IMR-90 (cell line): ENCODE results near the gene TCN1. TPM values are rescaled to one million over a fixed set of nuclear protein-coding genes. Genes with fewer than 3 reads are reported as not detected.

ENCODE experiments used
- ATAC-seq: fragments of 200-7000 bp; cut with Tn5 transposase; 2 replicates; pipeline ENCODE4 v1.9.1; 2020; ENCODE audit warnings: low read depth, mild to moderate bottlenecking, moderate library complexity
- BruUV-seq: library from RNA; stranded (reverse); fragments of 400-500 nt; replicated peaks from 2 replicates; lab custom pipeline; 2021; lab: Mats Ljungman, UMichigan
- CTCF ChIA-PET: fragments of 300-600 bp; formaldehyde crosslinking; extraction: SDS; loops from one replicate; lab custom pipeline; 2021; ENCODE audit warnings: antibody characterized with exemption; lab: Yijun Ruan, JAX
- POLR2A ChIA-PET: fragments of 300-600 bp; sonication (Branson Sonifier 250); formaldehyde crosslinking; loops from one replicate; lab custom pipeline; 2022; ENCODE audit warnings: antibody characterized with exemption; ENCODE audit not compliant: unreplicated experiment; lab: Charles Lee
- DNase-seq: peaks from one replicate; pipeline ENCODE4 v3.0.0; 2013
- H2AFZ ChIP-seq: replicated peaks from 2 replicates; pipeline ENCODE3; 2013; ENCODE audit warnings: low read length, mild to moderate bottlenecking; ENCODE audit not compliant: poor library complexity
- H2AK5ac ChIP-seq: 2 replicates; pipeline ENCODE4 v1.6.1; 2013; ENCODE audit warnings: low read depth, low read length, inconsistent platforms
- H2AK9ac ChIP-seq: replicated peaks from 2 replicates; pipeline ENCODE3; 2013; ENCODE audit warnings: mild to moderate bottlenecking, low read depth, low read length, moderate library complexity; ENCODE audit not compliant: poor library complexity
- H2BK120ac ChIP-seq: 2 replicates; pipeline ENCODE4 v1.6.1; 2013; ENCODE audit warnings: low read depth, low read length, inconsistent platforms
- H2BK15ac ChIP-seq: 3 replicates; pipeline ENCODE4 v1.6.1; 2013; ENCODE audit warnings: low read depth, low read length, inconsistent platforms
- H2BK20ac ChIP-seq: 2 replicates; pipeline ENCODE4 v1.6.1; 2013; ENCODE audit warnings: low read depth, mild to moderate bottlenecking, inconsistent platforms, low read length, moderate library complexity
- H2BK5ac ChIP-seq: 2 replicates; pipeline ENCODE4 v1.6.1; 2013; ENCODE audit warnings: mild to moderate bottlenecking, low read depth, low read length, inconsistent platforms; ENCODE audit not compliant: poor library complexity, severe bottlenecking
- H3K14ac ChIP-seq: replicated peaks from 2 replicates; pipeline ENCODE4 v1.6.1; 2013; ENCODE audit warnings: low read depth, low read length, inconsistent platforms
- H3K18ac ChIP-seq: 2 replicates; pipeline ENCODE4 v1.6.1; 2013; ENCODE audit warnings: low read depth, low read length, control low read depth
- H3K23ac ChIP-seq: 2 replicates; pipeline ENCODE4 v1.6.1; 2013; ENCODE audit warnings: low read depth, low read length, inconsistent platforms
- H3K27ac ChIP-seq: 2 replicates; pipeline ENCODE4 v1.5.1; 2013; ENCODE audit warnings: mild to moderate bottlenecking, control low read depth, low read length; ENCODE audit not compliant: insufficient read depth
- H3K27me3 ChIP-seq: 2 replicates; pipeline ENCODE4 v1.6.1; 2013; ENCODE audit warnings: low read length; ENCODE audit not compliant: control insufficient read depth, insufficient read depth
- H3K36me3 ChIP-seq: 2 replicates; pipeline ENCODE4 v1.6.1; 2013; ENCODE audit warnings: low read length, mixed read lengths; ENCODE audit not compliant: control insufficient read depth, insufficient read depth
- H3K4ac ChIP-seq: 2 replicates; pipeline ENCODE4 v1.6.1; 2013; ENCODE audit warnings: low read depth, low read length, inconsistent platforms
- H3K4me1 ChIP-seq: 2 replicates; pipeline ENCODE4 v1.6.1; 2013; ENCODE audit warnings: low read length, mixed read lengths; ENCODE audit not compliant: control insufficient read depth, insufficient read depth
- H3K4me2 ChIP-seq: 2 replicates; pipeline ENCODE4 v1.6.1; 2013; ENCODE audit warnings: low read depth, mild to moderate bottlenecking, control low read depth, low read length, moderate library complexity
- H3K4me3 ChIP-seq: 2 replicates; pipeline ENCODE4 v1.5.1; 2013; ENCODE audit warnings: low read depth, mild to moderate bottlenecking, control low read depth, low read length, moderate library complexity; ENCODE audit not compliant: insufficient read depth
- H3K56ac ChIP-seq: 2 replicates; pipeline ENCODE4 v1.6.1; 2013; ENCODE audit warnings: low read length, inconsistent platforms; ENCODE audit not compliant: insufficient read depth; ENCODE audit errors: extremely low read depth
- H3K79me1 ChIP-seq, 2 experiments: 2 replicates each; pipeline ENCODE4 v1.6.1; 2013; ENCODE audit warnings: low read length in 2 of 2, inconsistent platforms in 1 of 2, low read depth in 1 of 2
- H3K9ac ChIP-seq: 2 replicates; pipeline ENCODE4 v1.6.1; 2013; ENCODE audit warnings: low read depth, low read length, control low read depth
- H3K9me1 ChIP-seq: 2 replicates; pipeline ENCODE4 v1.6.1; 2013; ENCODE audit warnings: low read length, inconsistent platforms; ENCODE audit not compliant: insufficient read depth
- H3K9me3 ChIP-seq: 2 replicates; pipeline ENCODE4 v1.6.1; 2013; ENCODE audit warnings: low read length; ENCODE audit not compliant: control insufficient read depth, insufficient read depth
- H4K20me1 ChIP-seq: 2 replicates; pipeline ENCODE4 v1.6.1; 2013; ENCODE audit warnings: low read length, inconsistent platforms; ENCODE audit not compliant: insufficient read depth
- H4K5ac ChIP-seq: 2 replicates; pipeline ENCODE4 v1.6.1; 2013; ENCODE audit warnings: mild to moderate bottlenecking, low read depth, low read length, control low read depth
- H4K8ac ChIP-seq, 2 experiments: 2 replicates each; pipeline ENCODE4 v1.6.1; 2013; ENCODE audit warnings: low read depth in 2 of 2, low read length in 2 of 2, control low read depth in 1 of 2, inconsistent platforms in 1 of 2
- H4K91ac ChIP-seq: 2 replicates; pipeline ENCODE4 v1.6.1; 2013; ENCODE audit warnings: low read depth, low read length, inconsistent platforms; ENCODE audit not compliant: insufficient read depth
- CEBPB ChIP-seq: IDR thresholded peaks from 2 replicates; pipeline ENCODE4 v1.6.1; 2012; ENCODE audit warnings: low read depth, low read length, improper control_type of control experiment
- CHD1 ChIP-seq: IDR thresholded peaks from 2 replicates; pipeline ENCODE4 v1.6.1; 2012; ENCODE audit warnings: low read depth, low read length, improper control_type of control experiment
- FOS ChIP-seq: fragments of 150-350 bp; IDR thresholded peaks from 2 replicates; pipeline ENCODE4 v1.6.1; 2016; ENCODE audit warnings: low read depth, low read length
- MAFK ChIP-seq: IDR thresholded peaks from 2 replicates; pipeline ENCODE4 v1.6.1; 2012; ENCODE audit warnings: low read depth, low read length, improper control_type of control experiment
- MAZ ChIP-seq: IDR thresholded peaks from 2 replicates; pipeline ENCODE4 v1.6.1; 2012; ENCODE audit warnings: low read depth, mild to moderate bottlenecking, low read length, improper control_type of control experiment, moderate library complexity, borderline replicate concordance
- MXI1 ChIP-seq: IDR thresholded peaks from 2 replicates; pipeline ENCODE4 v1.6.1; 2012; ENCODE audit warnings: low read depth, mild to moderate bottlenecking, low read length, moderate library complexity, borderline replicate concordance
- NFE2L2 ChIP-seq: fragments of 150-350 bp; IDR thresholded peaks from 2 replicates; pipeline ENCODE4 v1.6.1; 2016; ENCODE audit warnings: low read depth, mild to moderate bottlenecking, low read length
- POLR2A ChIP-seq: IDR thresholded peaks from 2 replicates; pipeline ENCODE4 v1.6.1; 2012; ENCODE audit warnings: mild to moderate bottlenecking, low read depth, low read length
- RAD21 ChIP-seq: IDR thresholded peaks from 2 replicates; pipeline ENCODE4 v1.6.1; 2012; ENCODE audit warnings: low read length, improper control_type of control experiment
- RCOR1 ChIP-seq: IDR thresholded peaks from 2 replicates; pipeline ENCODE4 v1.6.1; 2012; ENCODE audit warnings: mild to moderate bottlenecking, low read length, improper control_type of control experiment; ENCODE audit not compliant: insufficient replicate concordance
- SMC3 ChIP-seq: fragments of 150-350 bp; IDR thresholded peaks from 2 replicates; pipeline ENCODE4 v1.6.1; 2016; ENCODE audit warnings: low read depth, mild to moderate bottlenecking, antibody characterized with exemption, low read length, moderate library complexity
- WGBS, 2 experiments: methylation state at CpG; one replicate each; pipeline versions ENCODE4 v1.1.5 to v1.1.7; 2013; ENCODE audit warnings: missing lambda C conversion rate in 2 of 2; ENCODE audit not compliant: insufficient read length in 1 of 2; ENCODE audit errors: extremely low coverage in 2 of 2; 5-methylcytosine and 5-hydroxymethylcytosine counted together
- dilution Hi-C: fragments of 300-500 bp; cut with HindIII; formaldehyde crosslinking; loops from one replicate; pipeline ENCODE4 v1.14.3; 2018; ENCODE audit warnings: low sequenced_read_pairs; ENCODE audit not compliant: unreplicated experiment
- in situ Hi-C: fragments of 300-500 bp; cut with MboI; formaldehyde crosslinking; loops from 3 replicates; pipeline ENCODE4 v1.14.3; 2019; ENCODE audit warnings: low sequenced_read_pairs, inconsistent platforms, mixed read lengths
- intact Hi-C: fragments of 100-400 bp; cut with micrococcal nuclease; formaldehyde crosslinking; loops from 2 replicates; pipeline ENCODE4 v1.10.0; 2022
- polyA plus RNA-seq, 3 experiments: library from polyadenylated mRNA; depleted of rRNA; stranded (reverse); fragments of >200 nt; gene quantifications; 2 replicates each; pipeline ENCODE4 v1.2.3, GENCODE V29; 2012; ENCODE audit warnings: low replicate concordance in 1 of 3
- total RNA-seq: library from RNA; depleted of rRNA; stranded (reverse); fragments of >200 nt; gene quantifications from 2 replicates; pipeline ENCODE4 v1.2.3, GENCODE V29; 2012
- TF ChIP-seq, protein P1 (sequence below): fragments of 150-350 bp; IDR thresholded peaks from 2 replicates; pipeline ENCODE4 v1.6.1; 2017; ENCODE audit warnings: mild to moderate bottlenecking, antibody characterized with exemption, low read length, low read depth
- TF ChIP-seq, protein P2 (sequence below): fragments of 150-350 bp; IDR thresholded peaks from 2 replicates; pipeline ENCODE4 v1.6.1; 2016; ENCODE audit warnings: low read depth, mild to moderate bottlenecking, low read length, moderate library complexity, borderline replicate concordance
- TF ChIP-seq, protein P3 (sequence below): conservative IDR thresholded peaks from 2 replicates; pipeline ENCODE4 v1.5.1; 2012; ENCODE audit warnings: mild to moderate bottlenecking, low read depth, low read length, improper control_type of control experiment

The TCN1 gene
- total and polyA plus RNA-seq, 2 of the 4 experiments (the other 2 are of a cell fraction): not detected

DNA sequence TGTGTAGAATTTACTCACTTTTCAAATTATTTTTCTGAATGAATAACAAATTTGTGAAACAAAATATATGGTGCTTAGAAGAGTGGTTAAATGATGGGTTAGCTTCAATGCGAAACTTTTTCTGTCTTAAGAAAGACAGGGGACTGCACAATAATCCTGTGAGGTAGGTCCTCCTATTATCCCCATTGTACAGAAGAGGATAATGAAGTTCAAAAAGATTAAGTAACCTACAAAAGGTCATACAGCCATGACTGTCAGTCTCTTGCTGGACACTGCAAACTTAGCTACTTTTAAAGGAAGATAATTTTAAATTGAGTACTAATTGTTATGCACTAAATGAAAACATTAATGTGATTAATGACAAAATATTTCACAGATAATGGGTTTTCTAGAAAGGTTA is 17.3 kb upstream of the TCN1 start:
- H3K9ac ChIP-seq: no peak overlapping the region
- TF ChIP-seq, protein P1, sequence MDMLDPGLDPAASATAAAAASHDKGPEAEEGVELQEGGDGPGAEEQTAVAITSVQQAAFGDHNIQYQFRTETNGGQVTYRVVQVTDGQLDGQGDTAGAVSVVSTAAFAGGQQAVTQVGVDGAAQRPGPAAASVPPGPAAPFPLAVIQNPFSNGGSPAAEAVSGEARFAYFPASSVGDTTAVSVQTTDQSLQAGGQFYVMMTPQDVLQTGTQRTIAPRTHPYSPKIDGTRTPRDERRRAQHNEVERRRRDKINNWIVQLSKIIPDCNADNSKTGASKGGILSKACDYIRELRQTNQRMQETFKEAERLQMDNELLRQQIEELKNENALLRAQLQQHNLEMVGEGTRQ: no peak
- TF ChIP-seq NFE2L2 (no peak), CHD1 (no peak), MXI1 (no peak), MAZ (no peak), RCOR1 (no peak), MAFK (no peak), CEBPB (no peak), RAD21 (no peak), SMC3 (no peak), POLR2A (no peak), FOS (no peak)
- TF ChIP-seq, protein P2, sequence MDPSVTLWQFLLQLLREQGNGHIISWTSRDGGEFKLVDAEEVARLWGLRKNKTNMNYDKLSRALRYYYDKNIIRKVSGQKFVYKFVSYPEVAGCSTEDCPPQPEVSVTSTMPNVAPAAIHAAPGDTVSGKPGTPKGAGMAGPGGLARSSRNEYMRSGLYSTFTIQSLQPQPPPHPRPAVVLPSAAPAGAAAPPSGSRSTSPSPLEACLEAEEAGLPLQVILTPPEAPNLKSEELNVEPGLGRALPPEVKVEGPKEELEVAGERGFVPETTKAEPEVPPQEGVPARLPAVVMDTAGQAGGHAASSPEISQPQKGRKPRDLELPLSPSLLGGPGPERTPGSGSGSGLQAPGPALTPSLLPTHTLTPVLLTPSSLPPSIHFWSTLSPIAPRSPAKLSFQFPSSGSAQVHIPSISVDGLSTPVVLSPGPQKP: no peak
- TF ChIP-seq, protein P3, sequence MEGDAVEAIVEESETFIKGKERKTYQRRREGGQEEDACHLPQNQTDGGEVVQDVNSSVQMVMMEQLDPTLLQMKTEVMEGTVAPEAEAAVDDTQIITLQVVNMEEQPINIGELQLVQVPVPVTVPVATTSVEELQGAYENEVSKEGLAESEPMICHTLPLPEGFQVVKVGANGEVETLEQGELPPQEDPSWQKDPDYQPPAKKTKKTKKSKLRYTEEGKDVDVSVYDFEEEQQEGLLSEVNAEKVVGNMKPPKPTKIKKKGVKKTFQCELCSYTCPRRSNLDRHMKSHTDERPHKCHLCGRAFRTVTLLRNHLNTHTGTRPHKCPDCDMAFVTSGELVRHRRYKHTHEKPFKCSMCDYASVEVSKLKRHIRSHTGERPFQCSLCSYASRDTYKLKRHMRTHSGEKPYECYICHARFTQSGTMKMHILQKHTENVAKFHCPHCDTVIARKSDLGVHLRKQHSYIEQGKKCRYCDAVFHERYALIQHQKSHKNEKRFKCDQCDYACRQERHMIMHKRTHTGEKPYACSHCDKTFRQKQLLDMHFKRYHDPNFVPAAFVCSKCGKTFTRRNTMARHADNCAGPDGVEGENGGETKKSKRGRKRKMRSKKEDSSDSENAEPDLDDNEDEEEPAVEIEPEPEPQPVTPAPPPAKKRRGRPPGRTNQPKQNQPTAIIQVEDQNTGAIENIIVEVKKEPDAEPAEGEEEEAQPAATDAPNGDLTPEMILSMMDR: no peak
- in situ Hi-C loops: no loop called here
- H3K4me3 ChIP-seq: no peak overlapping the region
- no peak overlapping the region for H4K91ac ChIP-seq
- H3K9me3 ChIP-seq: no peaks in the 10 kb centered on the region
- ChIA-PET CTCF (no interaction called here), POLR2A (no interaction called here)
- H3K4ac ChIP-seq: no peak overlapping the region
- no peak overlapping the region for H2BK20ac ChIP-seq
- H3K27ac ChIP-seq: no peak overlapping the region
- no peaks in the 10 kb centered on the region for H3K9me1 ChIP-seq
- dilution Hi-C loops: no loop called here
- no TSS peak for BruUV-seq
- no peaks in the 10 kb centered on the region for H3K36me3 ChIP-seq
- H3K14ac ChIP-seq: no peak overlapping the region
- no peak overlapping the region for H2BK120ac ChIP-seq
- no peaks in the 10 kb centered on the region for H4K20me1 ChIP-seq
- H3K4me2 ChIP-seq: no peak overlapping the region
- H4K5ac ChIP-seq: no peak overlapping the region
- no peak overlapping the region for H2AK5ac ChIP-seq
- no peaks in the 10 kb centered on the region for H3K79me1 ChIP-seq
- ATAC-seq (no peak), DNase-seq (no peak)
- H3K56ac ChIP-seq: no peak overlapping the region
- H2AFZ ChIP-seq: no peak overlapping the region
- H2BK15ac ChIP-seq: no peak overlapping the region
- no peak overlapping the region for H3K23ac ChIP-seq
- H4K8ac ChIP-seq: no peak overlapping the region
- H3K27me3 ChIP-seq: no peaks in the 10 kb centered on the region
- H3K4me1 ChIP-seq: no peaks in the 10 kb centered on the region
- no peak overlapping the region for H2AK9ac ChIP-seq
- WGBS, 2 experiments: no CpG with 5 or more reads among the region's 1 CpG
- H3K18ac ChIP-seq: no peak overlapping the region
- H2BK5ac ChIP-seq: no peak overlapping the region
- intact Hi-C loops: no loop called here
